Middle frontal gyrus (tissue), 1 donor: Measurements from ENCODE around the gene GLE1.
A peak's percentile ranks its signal among the peaks of the same experiment; 100 is the strongest.
"Not testable (repeated sequence)": the region's sequence is repeated elsewhere in the genome, so short reads cannot be mapped to it uniquely, and the experiment has no call there.

ENCODE experiments used
- DNase-seq: peaks from one replicate; pipeline ENCODE4 v3.0.0-alpha.2; 2015; ENCODE audit warnings: low spot score; ENCODE audit errors: extremely low spot score

GLE1 gene

GRCh38 chr9:128495804-128496417, 8.6 kb upstream of the GLE1 start:
- no peak for DNase-seq

- no peak for DNase-seq
These were observed 6.5 kb upstream of the GLE1 start for GRCh38 chr9:128497824-128498610.

GRCh38 chr9:128498911-128499310, 5.6 kb upstream of the GLE1 start:
- no peak for DNase-seq

GRCh38 chr9:128499920-128500319, 4.6 kb upstream of the GLE1 start:
- no peak for DNase-seq

GRCh38 chr9:128503415-128503825, 1.1 kb upstream of the GLE1 start:
- not testable (repeated sequence) for DNase-seq

- DNase-seq: no peak
These were observed 649 bp upstream of the GLE1 start for GRCh38 chr9:128503870-128504269.

- no peak for DNase-seq
These were observed 871 bp downstream of the GLE1 start for GRCh38 chr9:128505414-128505765.

- not testable (repeated sequence) for DNase-seq
These were observed 1.4 kb downstream of the GLE1 start for GRCh38 chr9:128505906-128506305.

- no peak for DNase-seq
These were observed 8.3 kb downstream of the GLE1 start for GRCh38 chr9:128512820-128513219.

- DNase-seq: no peak
These were observed 17.4 kb downstream of the GLE1 start for GRCh38 chr9:128521956-128522355.

- DNase-seq: no peak
These were observed 18.8 kb downstream of the GLE1 start for GRCh38 chr9:128523199-128523925.

- DNase-seq: no peak
These were observed 22.2 kb downstream of the GLE1 start for GRCh38 chr9:128526720-128527119.

- DNase-seq: no peak
These were observed 24.1 kb downstream of the GLE1 start for GRCh38 chr9:128528445-128529160.

GRCh38 chr9:128529191-128529590, 24.7 kb downstream of the GLE1 start:
- no peak for DNase-seq

- no peak for DNase-seq
These were observed 28.1 kb downstream of the GLE1 start for GRCh38 chr9:128532581-128532980.

GRCh38 chr9:128540634-128541360, 36.3 kb downstream of the GLE1 start:
- no peak for DNase-seq

GRCh38 chr9:128546504-128546903, 42.0 kb downstream of the GLE1 start:
- DNase-seq: no peak

GRCh38 chr9:128548876-128549275, 44.4 kb downstream of the GLE1 start:
- no peak for DNase-seq

- no peak for DNase-seq
These were observed 45.7 kb downstream of the GLE1 start for GRCh38 chr9:128550226-128550625.

GRCh38 chr9:128550770-128551656, 46.5 kb downstream of the GLE1 start:
- DNase-seq: peak; percentile 28
